Measurements from ENCODE around the gene ASGR2.
"Not testable (repeated sequence)": the region's sequence is repeated elsewhere in the genome, so short reads cannot be mapped to it uniquely, and the experiment has no call there.

ASGR2 gene, protein sequence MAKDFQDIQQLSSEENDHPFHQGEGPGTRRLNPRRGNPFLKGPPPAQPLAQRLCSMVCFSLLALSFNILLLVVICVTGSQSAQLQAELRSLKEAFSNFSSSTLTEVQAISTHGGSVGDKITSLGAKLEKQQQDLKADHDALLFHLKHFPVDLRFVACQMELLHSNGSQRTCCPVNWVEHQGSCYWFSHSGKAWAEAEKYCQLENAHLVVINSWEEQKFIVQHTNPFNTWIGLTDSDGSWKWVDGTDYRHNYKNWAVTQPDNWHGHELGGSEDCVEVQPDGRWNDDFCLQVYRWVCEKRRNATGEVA

DNA sequence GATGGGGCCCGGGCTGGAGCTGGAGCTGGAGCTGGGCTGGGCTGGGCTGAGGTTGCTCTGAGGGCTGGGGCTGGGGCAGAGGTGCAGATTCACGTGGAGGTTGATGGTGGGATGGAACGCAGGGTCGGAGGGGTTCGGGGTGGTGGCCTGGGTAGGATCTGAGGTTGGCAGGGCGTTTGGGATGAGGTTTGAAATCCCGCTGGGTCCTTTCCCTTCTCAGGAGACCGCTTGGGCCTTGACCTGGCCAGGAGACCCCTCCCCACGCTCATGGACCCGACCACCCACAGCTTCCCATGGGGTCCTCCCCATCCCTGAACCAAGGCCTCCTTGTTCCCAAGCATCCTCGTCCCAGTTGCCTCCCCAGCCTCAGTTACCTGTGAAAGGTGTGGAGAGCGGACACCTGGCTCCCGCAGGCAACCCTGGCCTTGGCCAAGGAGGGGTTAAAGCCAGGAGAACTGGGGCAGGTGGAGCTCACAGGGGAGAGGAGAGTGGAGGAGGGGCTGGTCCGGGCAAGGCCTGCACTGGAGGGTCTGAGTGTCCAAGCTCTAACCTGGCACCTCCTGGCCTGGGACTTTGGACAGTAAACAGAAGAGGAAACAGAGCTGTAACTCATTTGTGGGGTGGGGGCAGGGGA is at the start of gene ASGR2:
ASGR2 (minus strand) TSS at position 582 of the 634 bp plus-strand sequence. CDS start 582 bp downstream, outside the sequence.
- no peak for TF ChIP-seq ZFX (IDR thresholded peaks at IDR 0.05)
- TF ChIP-seq, protein P1, sequence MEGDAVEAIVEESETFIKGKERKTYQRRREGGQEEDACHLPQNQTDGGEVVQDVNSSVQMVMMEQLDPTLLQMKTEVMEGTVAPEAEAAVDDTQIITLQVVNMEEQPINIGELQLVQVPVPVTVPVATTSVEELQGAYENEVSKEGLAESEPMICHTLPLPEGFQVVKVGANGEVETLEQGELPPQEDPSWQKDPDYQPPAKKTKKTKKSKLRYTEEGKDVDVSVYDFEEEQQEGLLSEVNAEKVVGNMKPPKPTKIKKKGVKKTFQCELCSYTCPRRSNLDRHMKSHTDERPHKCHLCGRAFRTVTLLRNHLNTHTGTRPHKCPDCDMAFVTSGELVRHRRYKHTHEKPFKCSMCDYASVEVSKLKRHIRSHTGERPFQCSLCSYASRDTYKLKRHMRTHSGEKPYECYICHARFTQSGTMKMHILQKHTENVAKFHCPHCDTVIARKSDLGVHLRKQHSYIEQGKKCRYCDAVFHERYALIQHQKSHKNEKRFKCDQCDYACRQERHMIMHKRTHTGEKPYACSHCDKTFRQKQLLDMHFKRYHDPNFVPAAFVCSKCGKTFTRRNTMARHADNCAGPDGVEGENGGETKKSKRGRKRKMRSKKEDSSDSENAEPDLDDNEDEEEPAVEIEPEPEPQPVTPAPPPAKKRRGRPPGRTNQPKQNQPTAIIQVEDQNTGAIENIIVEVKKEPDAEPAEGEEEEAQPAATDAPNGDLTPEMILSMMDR (conservative IDR thresholded peaks at IDR 0.05) = no peak
- no peak within 1 kb of the TSS for H3K27ac ChIP-seq

DNA sequence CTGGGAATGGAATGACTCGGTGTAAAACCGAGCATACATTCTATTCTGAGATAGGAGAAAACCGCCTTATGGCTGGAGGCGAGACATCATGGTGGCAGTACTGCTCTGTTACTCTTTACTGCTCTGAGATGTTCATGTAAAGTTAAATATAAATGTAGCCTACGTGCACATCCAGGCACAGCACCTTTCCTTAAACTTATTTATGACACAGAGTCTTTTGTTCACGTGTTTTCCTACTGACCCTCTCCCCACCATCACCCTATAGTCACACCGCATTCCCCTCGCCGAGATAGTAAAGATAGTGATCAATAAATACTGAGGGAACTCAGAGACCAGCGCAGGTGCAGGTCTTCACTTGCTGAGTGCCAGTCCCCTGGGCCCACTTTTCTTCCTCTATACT is 44.9 kb upstream of the ASGR2 start:
- H3K27ac ChIP-seq = peak overlapping the region; percentile 53

DNA sequence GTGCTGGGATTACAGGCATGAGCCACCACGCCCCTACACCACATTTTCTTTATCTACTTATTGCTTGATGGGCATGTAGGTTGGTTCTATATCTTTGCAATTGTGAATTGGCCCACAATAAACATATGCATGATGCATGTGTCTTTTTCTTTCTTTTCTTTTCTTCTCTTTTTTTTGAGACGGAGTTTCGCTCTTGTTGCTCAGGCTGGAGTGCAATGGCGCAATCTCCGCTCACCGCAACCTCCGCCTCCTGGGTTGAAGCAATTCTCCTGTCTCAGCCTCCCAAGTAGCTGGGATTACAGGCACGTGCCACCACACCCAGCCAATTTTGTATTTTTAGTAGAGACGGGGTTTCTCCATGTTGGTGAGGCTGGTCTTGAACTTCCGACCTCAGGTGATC is 43.8 kb upstream of the ASGR2 start:
- not testable (repeated sequence) for H3K27ac ChIP-seq

DNA sequence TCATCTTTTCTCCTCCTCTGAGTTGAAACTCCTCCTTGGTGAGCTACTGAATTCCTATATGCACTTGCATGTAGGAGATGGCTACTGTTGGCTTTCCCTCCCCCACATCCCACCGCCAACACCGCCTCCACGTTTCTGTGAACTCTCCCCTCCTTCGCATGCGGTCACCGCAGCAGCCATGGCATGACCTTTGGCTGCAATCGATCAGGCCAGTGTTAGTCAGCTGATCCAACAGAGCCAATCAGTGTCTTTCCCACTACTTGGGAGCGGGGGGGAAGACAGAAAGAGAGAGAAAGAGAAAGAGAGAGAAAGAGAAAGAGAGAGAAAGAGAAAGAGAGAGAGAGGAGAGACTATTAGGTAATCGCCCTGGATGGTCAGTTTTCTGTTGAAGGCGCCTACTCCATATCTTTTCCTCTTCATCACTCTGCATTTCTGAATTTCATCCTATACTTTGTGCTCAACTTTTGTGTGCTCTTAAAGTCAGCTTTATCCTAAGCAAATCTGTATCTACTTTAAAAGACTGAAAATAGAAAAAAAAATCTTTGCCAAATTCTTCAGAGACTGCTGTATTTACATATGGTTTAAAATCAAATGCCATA is 41.8 kb upstream of the ASGR2 start:
- TF ChIP-seq ZFX (IDR thresholded peaks at IDR 0.05) = no peak
- TF ChIP-seq, protein P1 (conservative IDR thresholded peaks at IDR 0.05) = no peak
- H3K27ac ChIP-seq = no peak overlapping the region

DNA sequence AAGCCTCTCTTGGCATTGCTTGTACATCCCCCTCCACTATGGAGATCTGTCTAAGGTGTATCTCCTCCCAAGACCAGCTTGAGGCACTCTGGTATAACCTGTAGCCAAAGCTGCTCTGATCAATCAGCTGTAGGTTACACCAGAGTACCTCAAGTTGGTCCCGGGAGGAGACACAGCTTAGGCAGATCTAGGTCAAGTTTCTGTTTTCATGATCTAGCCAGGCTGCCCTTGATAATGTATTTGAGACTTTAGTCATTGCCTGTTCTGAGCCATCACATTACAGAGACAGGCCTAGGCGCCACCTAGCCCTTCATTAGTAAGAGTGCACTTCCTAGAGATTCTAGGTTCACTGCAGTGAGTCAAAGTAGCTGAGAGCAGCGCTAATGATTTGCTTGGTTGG is 33.1 kb upstream of the ASGR2 start:
- no peak for TF ChIP-seq ZFX (IDR thresholded peaks at IDR 0.05)
- TF ChIP-seq, protein P1 (conservative IDR thresholded peaks at IDR 0.05) = no peak

DNA sequence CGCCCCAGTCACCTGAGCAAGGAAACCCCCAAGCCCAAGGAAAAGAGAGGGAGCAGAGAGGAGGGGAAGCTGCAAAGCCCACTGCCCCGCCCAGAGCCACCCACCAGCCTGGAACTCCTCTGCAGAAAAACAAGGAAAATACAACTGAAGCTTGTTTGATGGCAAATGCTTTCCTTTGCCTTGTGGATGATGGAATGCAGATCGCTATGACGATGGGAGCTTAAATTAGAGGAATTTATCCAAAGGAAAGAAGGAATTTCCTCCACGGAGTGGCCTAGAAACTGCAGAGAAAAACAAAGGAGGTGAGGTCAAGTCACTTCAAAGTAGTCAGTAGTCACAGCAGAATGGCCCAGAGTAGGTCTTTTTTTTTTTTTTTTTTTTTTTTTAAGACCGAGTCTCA is 31.5 kb upstream of the ASGR2 start:
- no peak for TF ChIP-seq ZFX (IDR thresholded peaks at IDR 0.05)
- TF ChIP-seq, protein P1 (conservative IDR thresholded peaks at IDR 0.05) = no peak
- H3K27ac ChIP-seq = no peak overlapping the region

More for the DNA sequence above, 33.1 kb upstream of the ASGR2 start:
- H3K27ac ChIP-seq = no peak overlapping the region

DNA sequence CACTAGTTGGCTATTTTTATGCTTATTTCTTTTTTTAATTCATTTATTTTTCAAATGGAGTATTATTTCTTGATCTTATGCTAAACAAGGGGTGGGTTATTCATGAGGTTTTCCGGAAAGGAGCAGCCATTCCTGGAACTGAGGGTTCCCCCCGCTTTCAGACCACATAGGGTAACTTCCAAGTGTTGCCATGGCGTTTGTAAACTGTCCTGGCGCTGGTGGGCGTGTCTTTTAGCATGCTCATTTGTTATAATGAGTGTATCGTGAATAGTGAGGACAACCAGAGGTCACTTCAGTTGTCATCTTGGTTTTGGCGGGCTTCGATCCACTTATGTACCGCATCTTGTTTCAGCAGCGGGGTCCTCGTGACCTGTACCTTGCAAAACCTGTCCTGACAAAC is 29.6 kb upstream of the ASGR2 start:
- no peak overlapping the region for H3K27ac ChIP-seq

DNA sequence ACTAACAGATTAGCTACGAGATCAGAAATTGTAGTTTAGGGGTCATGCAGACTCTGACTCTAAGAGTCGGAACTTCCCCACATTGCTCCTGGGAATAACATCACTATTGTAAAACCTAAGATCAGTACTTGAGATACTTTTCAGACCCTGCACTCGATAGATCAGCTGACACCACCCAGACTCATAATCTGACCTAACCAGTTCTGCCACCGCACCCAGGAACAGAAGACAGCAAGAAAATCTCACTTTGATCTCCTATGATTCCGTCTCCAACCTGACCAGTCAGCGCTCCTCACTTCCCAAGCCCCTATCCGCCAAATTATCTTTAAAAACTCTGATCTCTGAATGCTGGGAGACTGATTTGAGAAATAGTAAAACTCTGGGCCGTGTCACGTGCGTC is 27.2 kb upstream of the ASGR2 start:
- peak overlapping the region; percentile 16; the same call in 1 of the 2 replicates for H3K27ac ChIP-seq
- no peak for TF ChIP-seq ZFX (IDR thresholded peaks at IDR 0.05)
- TF ChIP-seq, protein P1 (conservative IDR thresholded peaks at IDR 0.05) = no peak

More for the DNA sequence above, 29.6 kb upstream of the ASGR2 start:
- TF ChIP-seq, protein P1 (conservative IDR thresholded peaks at IDR 0.05) = no peak
- no peak for TF ChIP-seq ZFX (IDR thresholded peaks at IDR 0.05)
